Glutamatergic neuron (in vitro differentiated cells): ENCODE results near the gene POLQ. TPM values are rescaled to one million over a fixed set of nuclear protein-coding genes. Genes with fewer than 3 reads are reported as not detected.

ENCODE experiments used
- DNase-seq: peaks from one replicate; pipeline ENCODE4 v3.0.0; 2022
- H3K27ac Mint-ChIP-seq: one replicate; pipeline ENCODE4 v1.8.0; 2020; ENCODE audit warnings: mild to moderate bottlenecking, mixed read lengths, inconsistent platforms; ENCODE audit not compliant: unreplicated experiment
- H3K27me3 Mint-ChIP-seq: one replicate; pipeline ENCODE4 v1.8.0; 2020; ENCODE audit warnings: mild to moderate bottlenecking, moderate library complexity, mixed read lengths, inconsistent platforms; ENCODE audit not compliant: unreplicated experiment
- H3K36me3 Mint-ChIP-seq: one replicate; pipeline ENCODE4 v1.8.0; 2020; ENCODE audit warnings: mild to moderate bottlenecking, mixed read lengths, inconsistent platforms; ENCODE audit not compliant: unreplicated experiment
- H3K4me1 Mint-ChIP-seq: one replicate; pipeline ENCODE4 v1.8.0; 2020; ENCODE audit warnings: mild to moderate bottlenecking, low read depth, mixed read lengths, inconsistent platforms; ENCODE audit not compliant: unreplicated experiment
- H3K4me3 Mint-ChIP-seq: one replicate; pipeline ENCODE4 v1.8.0; 2020; ENCODE audit warnings: mild to moderate bottlenecking, mixed read lengths, inconsistent platforms; ENCODE audit not compliant: unreplicated experiment
- H3K9me3 Mint-ChIP-seq: one replicate; pipeline ENCODE4 v1.8.0; 2020; ENCODE audit warnings: mild to moderate bottlenecking, moderate library complexity, mixed read lengths, inconsistent platforms; ENCODE audit not compliant: unreplicated experiment
- CTCF ChIP-seq: fragments of 200-600 bp; sonication (generic); IDR thresholded peaks from one replicate; pipeline ENCODE4 v1.5.0; 2021; ENCODE audit not compliant: partially characterized antibody, unreplicated experiment
- total RNA-seq: library from RNA; stranded (reverse); fragmentation: NEBNext Ultra II Directional; extraction: Animal tissue kit (Norgen Biotek cat#: 25700); gene quantifications from one replicate; pipeline ENCODE4 v1.2.1, GENCODE V29; 2021; ENCODE audit not compliant: unreplicated experiment

Gene POLQ
- total RNA-seq, 1 donor from 2014 or later = 2.4 TPM

DNA sequence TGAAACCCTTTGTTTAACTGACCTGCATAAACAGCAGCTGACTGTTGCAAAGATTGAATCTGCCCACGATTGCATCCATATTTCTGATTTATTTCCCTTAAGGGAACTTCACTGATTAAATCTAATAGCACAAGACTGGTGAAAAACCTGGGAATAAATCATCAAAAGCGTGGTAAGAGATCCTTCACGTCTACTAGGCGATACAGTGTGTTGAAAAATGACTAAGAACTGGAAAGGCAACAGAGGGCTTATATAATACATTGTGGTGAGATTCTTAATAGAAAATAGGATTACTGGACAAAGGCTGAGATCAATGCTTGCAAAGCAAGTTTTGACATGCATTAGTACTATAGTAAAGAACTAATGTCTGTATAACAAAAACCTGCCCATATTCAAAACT lies 49.0 kb downstream of the POLQ start:
- no peak for DNase-seq
- no peak for TF ChIP-seq CTCF

GRCh38 chr3:121493431-121493830 lies 52.4 kb downstream of the POLQ start:
- H3K4me3 Mint-ChIP-seq = no peak overlapping the region
- no peaks in the 10 kb centered on the region for H3K9me3 Mint-ChIP-seq
- H3K36me3 Mint-ChIP-seq = no peaks in the 10 kb centered on the region
- peaks cover 3% of the 10 kb centered on the region for H3K27me3 Mint-ChIP-seq
- TF ChIP-seq CTCF = no peak
- no peaks in the 10 kb centered on the region for H3K4me1 Mint-ChIP-seq
- DNase-seq = no peak
- H3K27ac Mint-ChIP-seq = no peak overlapping the region

More for the DNA sequence above, 49.0 kb downstream of the POLQ start:
- Mint-ChIP-seq H3K27me3 (peaks cover 3% of the 10 kb centered on the region), H3K9me3 (no peaks in the 10 kb centered on the region), H3K4me3 (no peak overlapping the region), H3K27ac (no peak overlapping the region), H3K4me1 (no peaks in the 10 kb centered on the region), H3K36me3 (no peaks in the 10 kb centered on the region)

GRCh38 chr3:121491683-121492320 lies 54.0 kb downstream of the POLQ start:
- Mint-ChIP-seq H3K4me3 (no peak overlapping the region), H3K27me3 (peaks cover 3% of the 10 kb centered on the region), H3K27ac (no peak overlapping the region), H3K4me1 (no peaks in the 10 kb centered on the region), H3K9me3 (no peaks in the 10 kb centered on the region), H3K36me3 (no peaks in the 10 kb centered on the region)
- no peak for TF ChIP-seq CTCF
- no peak for DNase-seq

DNA sequence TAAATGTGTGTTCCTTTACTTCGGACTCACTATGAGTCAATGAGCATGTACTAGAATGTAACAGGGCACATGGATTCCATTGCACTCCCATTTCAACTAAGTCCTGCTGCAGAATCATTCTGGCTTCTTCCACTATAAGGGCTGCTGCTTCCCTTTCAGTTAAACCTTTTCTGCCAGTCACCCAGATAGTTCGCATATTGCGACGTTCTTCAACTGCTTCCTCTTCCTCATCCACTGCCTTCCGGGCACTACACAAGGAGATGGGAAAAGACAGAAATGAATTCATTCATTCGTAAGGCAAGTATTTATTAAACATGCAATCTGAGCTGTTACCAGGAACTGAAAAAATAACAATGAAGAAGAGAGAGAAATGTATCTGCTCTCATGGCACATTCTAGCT lies 55.6 kb downstream of the POLQ start:
- no peak for DNase-seq
- H3K36me3 Mint-ChIP-seq = no peaks in the 10 kb centered on the region
- no peak overlapping the region for H3K4me3 Mint-ChIP-seq
- no peak overlapping the region for H3K27ac Mint-ChIP-seq
- peaks cover 3% of the 10 kb centered on the region for H3K27me3 Mint-ChIP-seq
- no peak for TF ChIP-seq CTCF
- H3K9me3 Mint-ChIP-seq = no peaks in the 10 kb centered on the region
- no peaks in the 10 kb centered on the region for H3K4me1 Mint-ChIP-seq

DNA sequence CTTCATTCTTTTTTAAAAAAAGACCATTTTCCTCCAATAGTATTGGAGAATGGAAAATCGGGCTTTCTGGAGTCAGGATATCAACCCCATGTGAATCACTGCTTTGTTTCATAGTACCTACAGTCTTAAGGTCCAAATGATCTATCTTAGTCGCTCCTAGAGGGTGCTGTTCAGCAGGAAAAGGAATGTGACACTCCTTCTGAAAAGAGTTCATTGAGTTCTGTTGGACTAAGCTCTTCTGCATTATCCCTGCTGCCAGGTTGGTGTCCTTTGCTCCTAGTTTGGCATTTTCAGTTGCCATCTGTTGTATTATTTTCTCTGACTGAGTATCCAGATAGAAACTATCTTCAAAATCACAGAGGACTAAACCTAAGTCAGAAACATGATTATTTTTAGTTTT lies 57.2 kb downstream of the POLQ start:
- Mint-ChIP-seq H3K36me3 (no peaks in the 10 kb centered on the region), H3K4me1 (no peaks in the 10 kb centered on the region), H3K27me3 (peaks cover 3% of the 10 kb centered on the region), H3K27ac (no peak overlapping the region), H3K9me3 (no peaks in the 10 kb centered on the region), H3K4me3 (no peak overlapping the region)
- no peak for TF ChIP-seq CTCF
- no peak for DNase-seq
